KOPT-K1 (cell line): ENCODE results near the gene USP19.

Experiments used
- H3K27ac ChIP-seq: fragments of 200-600 bp; sonication (generic); 2 replicates; pipeline ENCODE4 v1.5.1; 2016; ENCODE audit warnings: antibody characterized with exemption, mild to moderate bottlenecking, low read depth, low read length; ENCODE audit not compliant: poor library complexity, severe bottlenecking
- H3K36me3 ChIP-seq: fragments of 200-600 bp; sonication (generic); 2 replicates; pipeline ENCODE4 v1.5.1; 2017; ENCODE audit warnings: antibody characterized with exemption, mild to moderate bottlenecking, low read length, moderate library complexity; ENCODE audit not compliant: insufficient read depth
- H3K9me3 ChIP-seq: fragments of 200-600 bp; sonication (generic); 2 replicates; pipeline ENCODE4 v1.5.1; 2017; ENCODE audit warnings: antibody characterized with exemption, low read length, mild to moderate bottlenecking; ENCODE audit not compliant: insufficient read depth, poor library complexity, severe bottlenecking

USP19 gene

GRCh38 chr3:49093853-49094767 lies 26.5 kb downstream of the USP19 start, which contains the start of gene QRICH1:
TSS of gene QRICH1 (minus strand) at chr3:49094071. CDS start at chr3:49077017, 17,054 bp downstream.
- Histone ChIP-seq H3K9me3 (no peaks in the 10 kb centered on the region), H3K27ac (peak within 1 kb of the TSS; percentile 83), H3K36me3 (peaks cover 59% of the 10 kb centered on the region)

GRCh38 chr3:49092938-49093852 lies 27.4 kb downstream of the USP19 start:
- H3K9me3 ChIP-seq: no peaks in the 10 kb centered on the region
- peaks cover 59% of the 10 kb centered on the region for H3K36me3 ChIP-seq
- H3K27ac ChIP-seq: peak overlapping the region; percentile 83

- Histone ChIP-seq H3K27ac (no peak overlapping the region), H3K9me3 (no peaks in the 10 kb centered on the region), H3K36me3 (peaks cover 62% of the 10 kb centered on the region)
Observed at GRCh38 chr3:49081429-49081828, 39.2 kb downstream of the USP19 start.

GRCh38 chr3:49079270-49079669 lies 41.4 kb downstream of the USP19 start:
- peaks cover 76% of the 10 kb centered on the region for H3K36me3 ChIP-seq
- no peak overlapping the region for H3K27ac ChIP-seq
- no peaks in the 10 kb centered on the region for H3K9me3 ChIP-seq

GRCh38 chr3:49076646-49077045 lies 44.0 kb downstream of the USP19 start:
- H3K27ac ChIP-seq: no peak overlapping the region
- peaks cover 87% of the 10 kb centered on the region for H3K36me3 ChIP-seq
- H3K9me3 ChIP-seq: no peaks in the 10 kb centered on the region

GRCh38 chr3:49076116-49076515 lies 44.5 kb downstream of the USP19 start:
- Histone ChIP-seq H3K27ac (no peak overlapping the region), H3K36me3 (peaks cover 88% of the 10 kb centered on the region)

More at GRCh38 chr3:49076116-49076515, 44.5 kb downstream of the USP19 start:
- no peaks in the 10 kb centered on the region for H3K9me3 ChIP-seq
